IMR-90 (cell line): ENCODE data around the gene GSN. TPM values are rescaled to one million over a fixed set of nuclear protein-coding genes. Genes with fewer than 3 reads are reported as not detected.

ENCODE experiments used
- ATAC-seq: fragments of 200-7000 bp; cut with Tn5 transposase; 2 replicates; pipeline ENCODE4 v1.9.1; 2020; ENCODE audit warnings: low read depth, mild to moderate bottlenecking, moderate library complexity
- BruUV-seq: library from RNA; stranded (reverse); fragments of 400-500 nt; replicated peaks from 2 replicates; lab custom pipeline; 2021; lab: Mats Ljungman, UMichigan
- CTCF ChIA-PET: fragments of 300-600 bp; formaldehyde crosslinking; extraction: SDS; loops from one replicate; lab custom pipeline; 2021; ENCODE audit warnings: antibody characterized with exemption; lab: Yijun Ruan, JAX
- POLR2A ChIA-PET: fragments of 300-600 bp; sonication (Branson Sonifier 250); formaldehyde crosslinking; loops from one replicate; lab custom pipeline; 2022; ENCODE audit warnings: antibody characterized with exemption; ENCODE audit not compliant: unreplicated experiment; lab: Charles Lee
- DNase-seq: peaks from one replicate; pipeline ENCODE4 v3.0.0; 2013
- H2AFZ ChIP-seq: replicated peaks from 2 replicates; pipeline ENCODE3; 2013; ENCODE audit warnings: low read length, mild to moderate bottlenecking; ENCODE audit not compliant: poor library complexity
- H2AK5ac ChIP-seq: 2 replicates; pipeline ENCODE4 v1.6.1; 2013; ENCODE audit warnings: low read depth, low read length, inconsistent platforms
- H2AK9ac ChIP-seq: replicated peaks from 2 replicates; pipeline ENCODE3; 2013; ENCODE audit warnings: mild to moderate bottlenecking, low read depth, low read length, moderate library complexity; ENCODE audit not compliant: poor library complexity
- H2BK120ac ChIP-seq: 2 replicates; pipeline ENCODE4 v1.6.1; 2013; ENCODE audit warnings: low read depth, low read length, inconsistent platforms
- H2BK15ac ChIP-seq: 3 replicates; pipeline ENCODE4 v1.6.1; 2013; ENCODE audit warnings: low read depth, low read length, inconsistent platforms
- H2BK20ac ChIP-seq: 2 replicates; pipeline ENCODE4 v1.6.1; 2013; ENCODE audit warnings: low read depth, mild to moderate bottlenecking, inconsistent platforms, low read length, moderate library complexity
- H2BK5ac ChIP-seq: 2 replicates; pipeline ENCODE4 v1.6.1; 2013; ENCODE audit warnings: mild to moderate bottlenecking, low read depth, low read length, inconsistent platforms; ENCODE audit not compliant: poor library complexity, severe bottlenecking
- H3K14ac ChIP-seq: replicated peaks from 2 replicates; pipeline ENCODE4 v1.6.1; 2013; ENCODE audit warnings: low read depth, low read length, inconsistent platforms
- H3K18ac ChIP-seq: 2 replicates; pipeline ENCODE4 v1.6.1; 2013; ENCODE audit warnings: low read depth, low read length, control low read depth
- H3K23ac ChIP-seq: 2 replicates; pipeline ENCODE4 v1.6.1; 2013; ENCODE audit warnings: low read depth, low read length, inconsistent platforms
- H3K27ac ChIP-seq: 2 replicates; pipeline ENCODE4 v1.5.1; 2013; ENCODE audit warnings: mild to moderate bottlenecking, control low read depth, low read length; ENCODE audit not compliant: insufficient read depth
- H3K27me3 ChIP-seq: 2 replicates; pipeline ENCODE4 v1.6.1; 2013; ENCODE audit warnings: low read length; ENCODE audit not compliant: control insufficient read depth, insufficient read depth
- H3K36me3 ChIP-seq: 2 replicates; pipeline ENCODE4 v1.6.1; 2013; ENCODE audit warnings: low read length, mixed read lengths; ENCODE audit not compliant: control insufficient read depth, insufficient read depth
- H3K4ac ChIP-seq: 2 replicates; pipeline ENCODE4 v1.6.1; 2013; ENCODE audit warnings: low read depth, low read length, inconsistent platforms
- H3K4me1 ChIP-seq: 2 replicates; pipeline ENCODE4 v1.6.1; 2013; ENCODE audit warnings: low read length, mixed read lengths; ENCODE audit not compliant: control insufficient read depth, insufficient read depth
- H3K4me2 ChIP-seq: 2 replicates; pipeline ENCODE4 v1.6.1; 2013; ENCODE audit warnings: low read depth, mild to moderate bottlenecking, control low read depth, low read length, moderate library complexity
- H3K4me3 ChIP-seq: 2 replicates; pipeline ENCODE4 v1.5.1; 2013; ENCODE audit warnings: low read depth, mild to moderate bottlenecking, control low read depth, low read length, moderate library complexity; ENCODE audit not compliant: insufficient read depth
- H3K56ac ChIP-seq: 2 replicates; pipeline ENCODE4 v1.6.1; 2013; ENCODE audit warnings: low read length, inconsistent platforms; ENCODE audit not compliant: insufficient read depth; ENCODE audit errors: extremely low read depth
- H3K79me1 ChIP-seq, 2 experiments: 2 replicates each; pipeline ENCODE4 v1.6.1; 2013; ENCODE audit warnings: low read length in 2 of 2, inconsistent platforms in 1 of 2, low read depth in 1 of 2
- H3K9ac ChIP-seq: 2 replicates; pipeline ENCODE4 v1.6.1; 2013; ENCODE audit warnings: low read depth, low read length, control low read depth
- H3K9me1 ChIP-seq: 2 replicates; pipeline ENCODE4 v1.6.1; 2013; ENCODE audit warnings: low read length, inconsistent platforms; ENCODE audit not compliant: insufficient read depth
- H3K9me3 ChIP-seq: 2 replicates; pipeline ENCODE4 v1.6.1; 2013; ENCODE audit warnings: low read length; ENCODE audit not compliant: control insufficient read depth, insufficient read depth
- H4K20me1 ChIP-seq: 2 replicates; pipeline ENCODE4 v1.6.1; 2013; ENCODE audit warnings: low read length, inconsistent platforms; ENCODE audit not compliant: insufficient read depth
- H4K5ac ChIP-seq: 2 replicates; pipeline ENCODE4 v1.6.1; 2013; ENCODE audit warnings: mild to moderate bottlenecking, low read depth, low read length, control low read depth
- H4K8ac ChIP-seq, 2 experiments: 2 replicates each; pipeline ENCODE4 v1.6.1; 2013; ENCODE audit warnings: low read depth in 2 of 2, low read length in 2 of 2, control low read depth in 1 of 2, inconsistent platforms in 1 of 2
- H4K91ac ChIP-seq: 2 replicates; pipeline ENCODE4 v1.6.1; 2013; ENCODE audit warnings: low read depth, low read length, inconsistent platforms; ENCODE audit not compliant: insufficient read depth
- BHLHE40 ChIP-seq: fragments of 150-350 bp; IDR thresholded peaks from 2 replicates; pipeline ENCODE4 v1.6.1; 2016; ENCODE audit warnings: mild to moderate bottlenecking, low read depth, low read length
- CEBPB ChIP-seq: IDR thresholded peaks from 2 replicates; pipeline ENCODE4 v1.6.1; 2012; ENCODE audit warnings: low read depth, low read length, improper control_type of control experiment
- CHD1 ChIP-seq: IDR thresholded peaks from 2 replicates; pipeline ENCODE4 v1.6.1; 2012; ENCODE audit warnings: low read depth, low read length, improper control_type of control experiment
- CTCF ChIP-seq: conservative IDR thresholded peaks from 2 replicates; pipeline ENCODE4 v1.5.1; 2012; ENCODE audit warnings: mild to moderate bottlenecking, low read depth, low read length, improper control_type of control experiment
- ELK1 ChIP-seq: fragments of 150-350 bp; IDR thresholded peaks from 2 replicates; pipeline ENCODE4 v1.6.1; 2016; ENCODE audit warnings: low read depth, mild to moderate bottlenecking, low read length, moderate library complexity, borderline replicate concordance
- FOS ChIP-seq: fragments of 150-350 bp; IDR thresholded peaks from 2 replicates; pipeline ENCODE4 v1.6.1; 2016; ENCODE audit warnings: low read depth, low read length
- MAFK ChIP-seq: IDR thresholded peaks from 2 replicates; pipeline ENCODE4 v1.6.1; 2012; ENCODE audit warnings: low read depth, low read length, improper control_type of control experiment
- MAZ ChIP-seq: IDR thresholded peaks from 2 replicates; pipeline ENCODE4 v1.6.1; 2012; ENCODE audit warnings: low read depth, mild to moderate bottlenecking, low read length, improper control_type of control experiment, moderate library complexity, borderline replicate concordance
- MXI1 ChIP-seq: IDR thresholded peaks from 2 replicates; pipeline ENCODE4 v1.6.1; 2012; ENCODE audit warnings: low read depth, mild to moderate bottlenecking, low read length, moderate library complexity, borderline replicate concordance
- NFE2L2 ChIP-seq: fragments of 150-350 bp; IDR thresholded peaks from 2 replicates; pipeline ENCODE4 v1.6.1; 2016; ENCODE audit warnings: low read depth, mild to moderate bottlenecking, low read length
- POLR2A ChIP-seq: IDR thresholded peaks from 2 replicates; pipeline ENCODE4 v1.6.1; 2012; ENCODE audit warnings: mild to moderate bottlenecking, low read depth, low read length
- RAD21 ChIP-seq: IDR thresholded peaks from 2 replicates; pipeline ENCODE4 v1.6.1; 2012; ENCODE audit warnings: low read length, improper control_type of control experiment
- RCOR1 ChIP-seq: IDR thresholded peaks from 2 replicates; pipeline ENCODE4 v1.6.1; 2012; ENCODE audit warnings: mild to moderate bottlenecking, low read length, improper control_type of control experiment; ENCODE audit not compliant: insufficient replicate concordance
- RFX5 ChIP-seq: IDR thresholded peaks from 2 replicates; pipeline ENCODE4 v1.8.0; 2012; ENCODE audit warnings: low read depth, mild to moderate bottlenecking, low read length, moderate library complexity
- SMC3 ChIP-seq: fragments of 150-350 bp; IDR thresholded peaks from 2 replicates; pipeline ENCODE4 v1.6.1; 2016; ENCODE audit warnings: low read depth, mild to moderate bottlenecking, antibody characterized with exemption, low read length, moderate library complexity
- USF2 ChIP-seq: fragments of 150-350 bp; IDR thresholded peaks from 2 replicates; pipeline ENCODE4 v1.6.1; 2017; ENCODE audit warnings: mild to moderate bottlenecking, antibody characterized with exemption, low read length, low read depth
- WGBS, 2 experiments: methylation state at CpG; one replicate each; pipeline versions ENCODE4 v1.1.5 to v1.1.7; 2013; ENCODE audit warnings: missing lambda C conversion rate in 2 of 2; ENCODE audit not compliant: insufficient read length in 1 of 2; ENCODE audit errors: extremely low coverage in 2 of 2; 5-methylcytosine and 5-hydroxymethylcytosine counted together
- dilution Hi-C: fragments of 300-500 bp; cut with HindIII; formaldehyde crosslinking; loops from one replicate; pipeline ENCODE4 v1.14.3; 2018; ENCODE audit warnings: low sequenced_read_pairs; ENCODE audit not compliant: unreplicated experiment
- in situ Hi-C: fragments of 300-500 bp; cut with MboI; formaldehyde crosslinking; loops from 3 replicates; pipeline ENCODE4 v1.14.3; 2019; ENCODE audit warnings: low sequenced_read_pairs, inconsistent platforms, mixed read lengths
- intact Hi-C: fragments of 100-400 bp; cut with micrococcal nuclease; formaldehyde crosslinking; loops from 2 replicates; pipeline ENCODE4 v1.10.0; 2022
- polyA plus RNA-seq, 3 experiments: library from polyadenylated mRNA; depleted of rRNA; stranded (reverse); fragments of >200 nt; gene quantifications; 2 replicates each; pipeline ENCODE4 v1.2.3, GENCODE V29; 2012; ENCODE audit warnings: low replicate concordance in 1 of 3
- total RNA-seq: library from RNA; depleted of rRNA; stranded (reverse); fragments of >200 nt; gene quantifications from 2 replicates; pipeline ENCODE4 v1.2.3, GENCODE V29; 2012

GSN gene
- total and polyA plus RNA-seq, 2 of the 4 experiments (the other 2 are of a cell fraction) = 495 to 547 TPM

GRCh38 chr9:121253821-121254501, 14.0 kb upstream of the GSN start:
- Histone ChIP-seq H3K4ac (no peak overlapping the region), H4K8ac (no peak overlapping the region), H2BK5ac (no peak overlapping the region), H4K5ac (no peak overlapping the region), H3K18ac (no peak overlapping the region), H3K9ac (no peak overlapping the region), H4K91ac (no peak overlapping the region), H3K4me1 (peaks cover 1% of the 10 kb centered on the region; the same call in 1 of the 2 replicates), H3K27ac (no peak overlapping the region), H3K14ac (no peak overlapping the region), H3K27me3 (no peaks in the 10 kb centered on the region), H3K36me3 (no peaks in the 10 kb centered on the region), H2AFZ (no peak overlapping the region), H2BK20ac (no peak overlapping the region), H4K20me1 (no peaks in the 10 kb centered on the region), H3K79me1 (no peaks in the 10 kb centered on the region), H3K9me3 (no peaks in the 10 kb centered on the region), H2BK120ac (no peak overlapping the region), H2BK15ac (no peak overlapping the region), H3K56ac (no peak overlapping the region), H3K9me1 (peaks cover 2% of the 10 kb centered on the region; the same call in 1 of the 2 replicates), H3K4me3 (no peak overlapping the region), H2AK5ac (no peak overlapping the region), H3K4me2 (no peak overlapping the region), H2AK9ac (no peak overlapping the region), H3K23ac (no peak overlapping the region)
- DNase-seq = no peak
- no peak for ATAC-seq
- TF ChIP-seq MAZ (no peak), MXI1 (no peak), MAFK (no peak), RCOR1 (no peak), USF2 (no peak), BHLHE40 (no peak), POLR2A (no peak), CTCF (no peak), ELK1 (no peak), CEBPB (no peak), NFE2L2 (no peak), CHD1 (no peak), FOS (no peak), RAD21 (no peak), SMC3 (no peak), RFX5 (no peak)
- CTCF ChIA-PET = interaction anchor here (2.2 kb wide), 1 partner anchor 19 kb away, joined by 6 read pairs; no protein-coding TSS in a partner anchor
- BruUV-seq = no TSS peak
- WGBS, 2 experiments = no CpG with 5 or more reads among the region's 6 CpGs
- intact Hi-C loops = no loop called here
- dilution Hi-C loops = no loop called here
- POLR2A ChIA-PET = interaction anchor here (0.6 kb wide), 1 partner anchor 14 kb away, joined by 4 read pairs; the partner anchor contains the start of gene GSN
- in situ Hi-C loops = no loop called here
